GM23338 (cell line): ENCODE data around the gene TM9SF2. TPM values are rescaled to one million over a fixed set of nuclear protein-coding genes. Genes with fewer than 3 reads are reported as not detected.

ENCODE experiments used
- ATAC-seq: fragments of 200-7000 bp; cut with Tn5 transposase; 3 replicates; pipeline ENCODE4 v1.9.1; 2020
- DNase-seq: peaks from one replicate; pipeline ENCODE4 v3.0.0-alpha.2; 2015; ENCODE audit warnings: low spot score
- H2AFZ ChIP-seq: fragments of 200-600 bp; sonication (generic); 2 replicates; pipeline ENCODE4 v1.8.0; 2016; ENCODE audit warnings: antibody characterized with exemption, mild to moderate bottlenecking, moderate library complexity
- H3F3A ChIP-seq: fragments of 200-600 bp; sonication (generic); replicated peaks from 2 replicates; pipeline ENCODE4 v1.8.0; 2017; ENCODE audit warnings: antibody characterized with exemption, mixed run types, low read depth
- H3K27ac ChIP-seq: fragments of 200-600 bp; sonication (generic); 2 replicates; pipeline ENCODE4 v1.6.1; 2016; ENCODE audit warnings: low read depth
- H3K27me3 ChIP-seq: fragments of 200-600 bp; sonication (generic); 2 replicates; pipeline ENCODE4 v1.8.0; 2016; ENCODE audit warnings: mild to moderate bottlenecking, mixed run types, moderate library complexity; ENCODE audit not compliant: insufficient read depth
- H3K36me3 ChIP-seq: fragments of 200-600 bp; sonication (generic); 2 replicates; pipeline ENCODE4 v1.8.0; 2016; ENCODE audit warnings: mild to moderate bottlenecking; ENCODE audit not compliant: insufficient read depth
- H3K4me1 ChIP-seq: fragments of 200-600 bp; sonication (generic); 2 replicates; pipeline ENCODE4 v1.8.0; 2016; ENCODE audit warnings: mild to moderate bottlenecking, moderate library complexity; ENCODE audit not compliant: insufficient read depth
- H3K4me2 ChIP-seq: fragments of 200-600 bp; sonication (generic); 2 replicates; pipeline ENCODE4 v1.7.1; 2017; ENCODE audit warnings: mixed run types
- H3K4me3 ChIP-seq: fragments of 200-600 bp; sonication (generic); 2 replicates; pipeline ENCODE4 v1.6.1; 2016; ENCODE audit warnings: mixed run types
- H3K79me2 ChIP-seq: fragments of 200-600 bp; sonication (generic); replicated peaks from 2 replicates; pipeline ENCODE4 v1.8.0; 2017; ENCODE audit warnings: mild to moderate bottlenecking; ENCODE audit not compliant: insufficient read depth
- H3K9me2 ChIP-seq: fragments of 200-600 bp; sonication (generic); 2 replicates; pipeline ENCODE4 v1.8.0; 2017; ENCODE audit not compliant: insufficient read depth
- H4K20me1 ChIP-seq: fragments of 200-600 bp; sonication (generic); replicated peaks from 2 replicates; pipeline ENCODE4 v1.8.0; 2017; ENCODE audit warnings: mild to moderate bottlenecking; ENCODE audit not compliant: insufficient read depth
- H3K27ac Mint-ChIP-seq: 2 replicates; pipeline ENCODE4 v1.8.0; 2020; ENCODE audit warnings: inconsistent platforms, mild to moderate bottlenecking, moderate library complexity, mixed read lengths
- H3K27me3 Mint-ChIP-seq: 3 replicates; pipeline ENCODE4 v1.8.0; 2022; ENCODE audit warnings: low read depth, mild to moderate bottlenecking, moderate library complexity, mixed read lengths, inconsistent platforms; ENCODE audit not compliant: insufficient read depth, poor library complexity
- H3K36me3 Mint-ChIP-seq: 3 replicates; pipeline ENCODE4 v1.8.0; 2021; ENCODE audit warnings: low read depth, mild to moderate bottlenecking, inconsistent platforms, moderate library complexity, mixed read lengths
- H3K4me1 Mint-ChIP-seq: 3 replicates; pipeline ENCODE4 v1.8.0; 2020; ENCODE audit warnings: mild to moderate bottlenecking, inconsistent platforms, mixed read lengths
- H3K4me3 Mint-ChIP-seq: 3 replicates; pipeline ENCODE4 v1.8.0; 2021; ENCODE audit warnings: moderate library complexity, mild to moderate bottlenecking, inconsistent platforms, mixed read lengths
- H3K9me3 Mint-ChIP-seq: 3 replicates; pipeline ENCODE4 v1.8.0; 2020; ENCODE audit warnings: moderate library complexity, mild to moderate bottlenecking, inconsistent platforms, mixed read lengths
- CTCF ChIP-seq, 2 experiments: fragments of 200-600 bp in 1 of 2; sonication (generic) in 1 of 2; conservative IDR thresholded peaks; 2 replicates each; pipeline versions ENCODE4 v1.5.1 to v1.6.1; 2016 to 2017; ENCODE audit warnings: antibody characterized with exemption in 2 of 2, low read depth in 2 of 2, mild to moderate bottlenecking in 2 of 2, moderate library complexity in 1 of 2
- ETS1 ChIP-seq: IDR thresholded peaks from 2 replicates; pipeline ENCODE4 v1.6.1; 2016; ENCODE audit warnings: antibody characterized with exemption
- POLR2AphosphoS5 ChIP-seq: IDR thresholded peaks from 2 replicates; pipeline ENCODE4 v1.6.1; 2016; ENCODE audit warnings: antibody characterized with exemption, low read depth
- REST ChIP-seq: IDR thresholded peaks from one replicate; pipeline ENCODE4 v1.6.1; 2018; ENCODE audit warnings: antibody characterized with exemption; ENCODE audit not compliant: unreplicated experiment
- STAT1 ChIP-seq: IDR thresholded peaks from one replicate; pipeline ENCODE4 v1.6.1; 2016; ENCODE audit warnings: antibody characterized with exemption; ENCODE audit not compliant: unreplicated experiment
- ZNF114 ChIP-seq: fragments of 250-450 bp; sonication (Bioruptor Pico); IDR thresholded peaks from 2 replicates; pipeline ENCODE4 v1.5.0; 2020; ENCODE audit warnings: mild to moderate bottlenecking, moderate library complexity
- ZNF462 ChIP-seq: fragments of 250-450 bp; sonication (Bioruptor Pico); IDR thresholded peaks from 2 replicates; pipeline ENCODE4 v1.5.0; 2020; ENCODE audit warnings: mild to moderate bottlenecking, moderate library complexity
- polyA plus RNA-seq: library from polyadenylated mRNA; unstranded; fragments of >200 nt; fragmentation: Nextera tagmentation; extraction: Ambion mirVana; gene quantifications from 2 replicates; pipeline ENCODE4 v1.2.1, GENCODE V29; 2016
- total RNA-seq: library from RNA; depleted of rRNA; stranded (reverse); fragments of >200 nt; shearing (Covaris generic); gene quantifications from 2 replicates; pipeline ENCODE4 v1.2.3, GENCODE V29; 2014

TM9SF2 gene
- total and polyA plus RNA-seq, 2 experiments from 2014 or later, result 50.5 to 115 TPM

GRCh38 chr13:99477493-99477892, 23.8 kb upstream of the TM9SF2 start (continued):
- TF ChIP-seq ZNF462 (CRISPR knock-in tag) (no peak), ETS1 (no peak), POLR2AphosphoS5 (no peak), ZNF114 (no peak), STAT1 (no peak)

GRCh38 chr13:99481366-99481765, 19.9 kb upstream of the TM9SF2 start:
- Histone ChIP-seq H2AFZ (no peak overlapping the region), H3K36me3 (no peaks in the 10 kb centered on the region), H3K4me2 (no peak overlapping the region), H3F3A (no peaks in the 10 kb centered on the region), H3K9me2 (no peaks in the 10 kb centered on the region), H3K27me3 (no peaks in the 10 kb centered on the region), H3K79me2 (no peaks in the 10 kb centered on the region), H4K20me1 (no peaks in the 10 kb centered on the region), H3K4me1 (peaks cover 4% of the 10 kb centered on the region), H3K4me3 (no peak overlapping the region), H3K27ac (no peak overlapping the region)
- Mint-ChIP-seq H3K27me3 (peaks cover 5% of the 10 kb centered on the region), H3K9me3 (no peaks in the 10 kb centered on the region), H3K27ac (no peak overlapping the region), H3K4me3 (no peak overlapping the region), H3K4me1 (peaks cover 13% of the 10 kb centered on the region), H3K36me3 (no peaks in the 10 kb centered on the region; the same call in 2 of the 3 replicates)
- ATAC-seq (no peak), DNase-seq (no peak)
- TF ChIP-seq CTCF (conservative IDR thresholded peaks at IDR 0.05; ENCODE audit: low read depth in 2 of 2), result no peak
- TF ChIP-seq REST, result no peak
- no peak for TF ChIP-seq ZNF114
